ENCODE data around the gene DNAJC8.

The DNAJC8 gene

GRCh38 chr1:28176492-28177470, 56.0 kb downstream of the DNAJC8 start, which contains the start of gene PTAFR:
TSS of gene PTAFR (minus strand) at chr1:28176690. CDS start at chr1:28151021, 25,669 bp downstream.
- H3K27me3 Mint-ChIP-seq: peaks cover 30% of the 10 kb centered on the region
- H3K27ac Mint-ChIP-seq: no peak within 1 kb of the TSS
- H3K4me1 Mint-ChIP-seq (ENCODE audit: low read depth): peaks cover 23% of the 10 kb centered on the region
- no peak for DNase-seq
- H3K9me3 Mint-ChIP-seq: no peaks in the 10 kb centered on the region
- H3K4me3 Mint-ChIP-seq: no peak within 1 kb of the TSS
- peaks cover 2% of the 10 kb centered on the region for H3K36me3 Mint-ChIP-seq (ENCODE audit: low read depth)

- Mint-ChIP-seq H3K4me1 (ENCODE audit: low read depth) (peaks cover 24% of the 10 kb centered on the region), H3K27me3 (peaks cover 33% of the 10 kb centered on the region), H3K36me3 (ENCODE audit: low read depth) (peaks cover 2% of the 10 kb centered on the region), H3K4me3 (no peak overlapping the region), H3K9me3 (no peaks in the 10 kb centered on the region), H3K27ac (no peak overlapping the region)
- no peak for DNase-seq
Observed at GRCh38 chr1:28175955-28176485, 56.8 kb downstream of the DNAJC8 start.

DNA sequence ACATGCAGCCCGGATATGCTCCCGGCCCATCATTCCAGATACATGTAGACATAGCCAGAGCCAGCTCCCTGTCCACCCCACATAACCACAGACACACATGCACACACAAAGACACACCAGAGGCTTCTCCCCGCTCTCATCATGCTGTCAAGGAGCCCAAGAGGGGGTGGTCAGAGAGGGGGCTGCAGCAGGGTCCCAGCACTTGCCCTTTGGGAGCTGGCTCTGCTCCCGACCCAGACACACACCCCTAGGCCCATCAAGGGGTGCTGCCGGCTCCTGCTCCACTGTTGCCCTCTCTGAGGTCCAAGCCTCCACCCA, 58.9 kb downstream of the DNAJC8 start:
- no peak for DNase-seq
- H3K9me3 Mint-ChIP-seq: no peaks in the 10 kb centered on the region
- H3K4me3 Mint-ChIP-seq: no peak overlapping the region
- no peaks in the 10 kb centered on the region for H3K36me3 Mint-ChIP-seq (ENCODE audit: low read depth)
- peaks cover 33% of the 10 kb centered on the region for H3K27me3 Mint-ChIP-seq
- no peak overlapping the region for H3K27ac Mint-ChIP-seq
- H3K4me1 Mint-ChIP-seq (ENCODE audit: low read depth): peaks cover 35% of the 10 kb centered on the region

- Mint-ChIP-seq H3K4me1 (ENCODE audit: low read depth) (peaks cover 40% of the 10 kb centered on the region), H3K9me3 (no peaks in the 10 kb centered on the region), H3K27ac (no peak overlapping the region), H3K27me3 (peaks cover 33% of the 10 kb centered on the region), H3K4me3 (no peak overlapping the region), H3K36me3 (ENCODE audit: low read depth) (no peaks in the 10 kb centered on the region)
- no peak for DNase-seq
Observed at GRCh38 chr1:28173151-28173979, 59.5 kb downstream of the DNAJC8 start.

DNA sequence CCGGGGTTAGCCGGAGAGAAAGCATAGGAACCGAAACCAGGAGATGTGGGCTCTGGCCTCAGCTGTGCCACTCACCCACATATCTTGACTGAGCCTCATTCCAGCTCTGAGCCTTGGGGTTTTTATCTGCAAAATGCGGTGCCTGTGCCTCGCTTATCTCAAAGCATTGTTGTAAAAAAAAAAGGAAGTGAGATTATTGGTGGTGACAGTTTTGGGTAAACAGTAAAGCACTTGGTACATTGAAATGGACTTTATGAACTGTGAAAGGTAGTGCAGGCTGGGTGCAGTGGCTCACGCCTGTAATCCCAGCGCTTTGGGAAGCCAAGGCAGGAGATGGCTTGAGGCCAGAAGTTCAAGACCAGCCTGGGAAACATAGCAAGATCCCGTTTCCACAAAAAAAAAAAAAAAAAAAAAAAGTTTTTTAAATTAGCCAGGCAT, 60.1 kb downstream of the DNAJC8 start:
- no peaks in the 10 kb centered on the region for H3K36me3 Mint-ChIP-seq (ENCODE audit: low read depth)
- no peak overlapping the region for H3K27ac Mint-ChIP-seq
- no peak for DNase-seq
- H3K4me3 Mint-ChIP-seq: peak overlapping the region; percentile 9
- no peaks in the 10 kb centered on the region for H3K9me3 Mint-ChIP-seq
- peaks cover 35% of the 10 kb centered on the region for H3K27me3 Mint-ChIP-seq
- peaks cover 44% of the 10 kb centered on the region for H3K4me1 Mint-ChIP-seq (ENCODE audit: low read depth)

GRCh38 chr1:28171246-28171645, 61.6 kb downstream of the DNAJC8 start:
- Mint-ChIP-seq H3K4me3 (no peak overlapping the region), H3K27me3 (peaks cover 38% of the 10 kb centered on the region), H3K27ac (no peak overlapping the region), H3K36me3 (ENCODE audit: low read depth) (no peaks in the 10 kb centered on the region), H3K4me1 (ENCODE audit: low read depth) (peaks cover 49% of the 10 kb centered on the region), H3K9me3 (no peaks in the 10 kb centered on the region)
- no peak for DNase-seq

DNA sequence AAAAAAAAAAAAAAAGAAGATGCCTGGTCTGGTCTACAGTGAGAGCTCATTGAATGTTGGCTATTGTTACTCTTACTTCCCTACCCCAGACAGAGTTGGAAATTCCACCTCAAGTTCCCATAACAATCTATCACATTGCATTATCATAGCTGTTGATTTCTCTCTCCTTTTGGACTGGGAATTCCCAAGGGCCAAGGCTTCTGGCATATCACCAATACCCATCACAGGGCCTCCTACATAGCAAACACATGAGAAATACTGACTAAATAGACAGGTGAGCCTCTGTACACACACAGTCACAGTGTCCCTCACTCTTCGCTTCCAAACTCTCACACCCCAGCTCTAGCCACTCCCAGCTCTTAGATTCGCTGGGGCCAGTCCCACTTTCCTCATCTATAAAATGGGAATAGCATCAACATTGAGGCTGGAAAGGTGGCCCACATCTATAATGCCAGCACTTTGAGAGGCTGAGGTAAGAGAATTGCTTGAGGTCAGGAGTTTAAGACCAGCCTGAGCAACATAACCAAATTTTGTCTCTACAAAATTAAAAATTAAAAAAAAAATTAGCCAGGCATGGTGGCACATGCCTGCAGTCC, 62.7 kb downstream of the DNAJC8 start:
- H3K36me3 Mint-ChIP-seq (ENCODE audit: low read depth): no peaks in the 10 kb centered on the region
- no peak overlapping the region for H3K27ac Mint-ChIP-seq
- no peaks in the 10 kb centered on the region for H3K9me3 Mint-ChIP-seq
- no peak overlapping the region for H3K4me3 Mint-ChIP-seq
- no peak for DNase-seq
- H3K27me3 Mint-ChIP-seq: peaks cover 34% of the 10 kb centered on the region
- H3K4me1 Mint-ChIP-seq (ENCODE audit: low read depth): peaks cover 49% of the 10 kb centered on the region

DNA sequence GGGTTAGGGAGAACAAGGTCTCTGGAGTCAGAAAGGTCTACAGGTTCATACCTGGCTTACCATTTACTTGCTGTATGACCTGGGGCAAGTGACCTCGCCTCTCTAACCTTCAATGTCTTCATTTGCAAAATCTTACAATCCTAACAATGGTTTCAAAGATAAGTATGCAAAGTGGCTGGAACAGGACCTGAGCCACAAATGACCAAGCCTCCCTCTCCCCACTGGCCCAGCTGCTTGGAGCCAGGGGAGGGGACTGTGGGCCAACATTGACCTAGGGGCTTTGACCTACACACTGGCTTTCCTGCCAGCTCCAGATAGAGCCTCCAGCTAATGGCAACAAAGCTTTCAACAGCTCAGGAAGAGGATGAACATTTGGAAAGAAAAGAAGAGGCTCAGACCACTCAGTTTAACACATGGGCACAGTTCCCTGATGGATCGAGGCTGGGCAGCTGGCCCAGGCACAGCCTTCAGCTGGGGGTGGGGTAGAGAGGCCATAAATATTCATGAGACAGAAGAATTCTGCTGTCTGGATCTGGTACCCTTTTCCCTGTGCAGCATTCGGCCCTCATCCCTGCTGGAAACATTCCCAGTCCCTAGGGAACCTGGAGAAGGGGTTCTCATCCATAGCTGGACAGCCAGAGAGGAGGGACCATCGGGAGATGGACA, 69.2 kb downstream of the DNAJC8 start:
- Mint-ChIP-seq H3K9me3 (no peaks in the 10 kb centered on the region), H3K27ac (no peak overlapping the region)

DNA sequence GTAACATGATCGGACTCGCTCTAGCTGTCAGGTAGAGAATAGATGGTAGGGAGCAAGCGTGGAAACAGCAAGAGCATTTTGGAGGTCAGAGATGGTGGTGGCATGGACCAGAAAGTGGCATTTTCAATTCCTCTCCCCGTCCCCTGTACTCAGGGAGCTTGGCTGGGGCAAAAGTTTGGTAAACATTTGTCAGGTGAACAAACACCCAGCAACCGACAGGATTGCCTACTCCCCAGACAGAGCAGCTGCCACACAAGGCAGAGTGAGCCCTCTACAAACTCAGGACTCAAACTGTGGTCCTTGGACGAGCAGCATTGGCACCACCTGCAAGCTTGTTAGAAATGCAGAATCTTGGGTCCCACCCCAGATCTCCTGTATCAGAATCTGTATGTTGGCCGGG, 70.7 kb downstream of the DNAJC8 start:
- peaks cover 29% of the 10 kb centered on the region for H3K27me3 Mint-ChIP-seq
- no peaks in the 10 kb centered on the region for H3K9me3 Mint-ChIP-seq
- H3K4me1 Mint-ChIP-seq (ENCODE audit: low read depth): peaks cover 3% of the 10 kb centered on the region
- no peaks in the 10 kb centered on the region for H3K36me3 Mint-ChIP-seq (ENCODE audit: low read depth)
- H3K27ac Mint-ChIP-seq: no peak overlapping the region
- H3K4me3 Mint-ChIP-seq: no peak overlapping the region
- DNase-seq: no peak

More for the DNA sequence above, 69.2 kb downstream of the DNAJC8 start:
- no peak for DNase-seq
- Mint-ChIP-seq H3K27me3 (peaks cover 34% of the 10 kb centered on the region), H3K36me3 (ENCODE audit: low read depth) (no peaks in the 10 kb centered on the region), H3K4me3 (no peak overlapping the region), H3K4me1 (ENCODE audit: low read depth) (peaks cover 11% of the 10 kb centered on the region)

DNA sequence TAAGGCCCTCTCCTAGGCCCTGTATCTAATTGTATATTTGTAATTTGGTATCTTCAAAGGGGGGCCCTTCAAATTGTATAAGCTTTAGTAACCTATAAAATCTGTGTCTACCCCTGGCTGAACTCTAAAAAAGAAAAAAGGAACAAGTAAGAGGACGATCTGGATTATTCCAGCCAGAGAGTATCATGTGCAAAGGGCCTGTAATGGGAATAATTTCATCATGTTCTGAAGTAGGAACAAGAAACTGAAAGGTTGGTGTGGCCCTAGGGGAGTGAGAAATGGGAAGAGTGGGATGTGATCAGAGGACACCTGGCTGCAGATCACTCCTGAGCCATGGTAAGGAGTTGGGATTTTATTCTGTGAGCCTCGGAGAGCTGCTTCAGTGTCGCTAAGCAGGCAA, 71.1 kb downstream of the DNAJC8 start:
- no peaks in the 10 kb centered on the region for H3K9me3 Mint-ChIP-seq
- peaks cover 26% of the 10 kb centered on the region for H3K27me3 Mint-ChIP-seq
- no peak overlapping the region for H3K27ac Mint-ChIP-seq
- no peak for DNase-seq
- H3K4me3 Mint-ChIP-seq: no peak overlapping the region
- H3K36me3 Mint-ChIP-seq (ENCODE audit: low read depth): no peaks in the 10 kb centered on the region
- H3K4me1 Mint-ChIP-seq (ENCODE audit: low read depth): no peaks in the 10 kb centered on the region

DNA sequence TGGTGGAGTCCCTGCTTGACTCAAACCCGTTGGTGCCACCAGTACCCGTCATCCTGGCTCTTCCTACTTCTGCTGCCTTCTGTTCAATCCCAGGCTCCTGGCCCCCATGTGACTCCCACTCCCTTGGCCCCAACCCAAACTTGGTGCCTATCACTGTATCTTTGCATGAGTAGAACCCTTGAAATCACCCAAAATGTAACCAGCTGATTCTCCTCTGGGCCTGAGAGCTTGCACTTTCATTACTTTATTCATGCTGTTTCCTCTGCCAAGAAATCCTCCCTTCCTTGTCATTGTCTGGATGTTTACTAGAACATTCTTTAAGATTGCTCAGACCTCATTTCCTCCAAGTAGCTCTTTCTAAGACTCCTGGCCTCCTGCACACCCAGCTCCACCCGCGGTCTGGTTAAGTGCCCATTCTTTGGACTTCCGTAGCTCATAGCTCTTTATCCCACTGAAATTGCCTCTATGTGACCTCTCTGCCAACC, 72.0 kb downstream of the DNAJC8 start:
- Mint-ChIP-seq H3K4me1 (ENCODE audit: low read depth) (no peaks in the 10 kb centered on the region), H3K27me3 (peaks cover 22% of the 10 kb centered on the region), H3K36me3 (ENCODE audit: low read depth) (no peaks in the 10 kb centered on the region), H3K9me3 (no peaks in the 10 kb centered on the region), H3K4me3 (no peak overlapping the region), H3K27ac (no peak overlapping the region)
- no peak for DNase-seq

DNA sequence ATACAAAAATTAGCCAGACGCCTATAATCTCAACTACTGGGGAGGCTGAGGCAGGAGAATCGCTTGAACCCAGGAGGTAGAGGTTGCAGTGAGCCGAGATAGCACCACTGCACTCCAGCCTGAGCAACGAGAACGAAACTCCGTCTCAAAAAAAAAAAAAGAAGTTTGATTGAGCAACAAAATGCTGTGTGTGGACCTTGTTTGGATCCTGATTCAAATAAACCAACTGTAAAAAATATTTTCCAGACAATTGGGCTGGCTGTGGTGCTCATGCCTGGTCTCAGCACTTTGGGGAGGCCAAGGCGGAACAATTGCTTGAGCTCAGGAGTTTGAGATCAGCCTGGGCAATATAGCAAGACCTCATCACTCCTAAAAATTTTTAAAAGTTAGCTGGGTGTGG, 73.1 kb downstream of the DNAJC8 start:
- Mint-ChIP-seq H3K36me3 (ENCODE audit: low read depth) (no peaks in the 10 kb centered on the region), H3K4me1 (ENCODE audit: low read depth) (no peaks in the 10 kb centered on the region), H3K27me3 (peaks cover 22% of the 10 kb centered on the region), H3K27ac (no peak overlapping the region), H3K4me3 (no peak overlapping the region), H3K9me3 (no peaks in the 10 kb centered on the region)
- no peak for DNase-seq

- H3K4me1 Mint-ChIP-seq (ENCODE audit: low read depth): no peaks in the 10 kb centered on the region
- H3K27ac Mint-ChIP-seq: no peak overlapping the region
- no peak for DNase-seq
- H3K4me3 Mint-ChIP-seq: no peak overlapping the region
- H3K9me3 Mint-ChIP-seq: no peaks in the 10 kb centered on the region
- H3K36me3 Mint-ChIP-seq (ENCODE audit: low read depth): no peaks in the 10 kb centered on the region
- H3K27me3 Mint-ChIP-seq: peaks cover 22% of the 10 kb centered on the region
Observed at GRCh38 chr1:28159243-28159642, 73.6 kb downstream of the DNAJC8 start.

DNA sequence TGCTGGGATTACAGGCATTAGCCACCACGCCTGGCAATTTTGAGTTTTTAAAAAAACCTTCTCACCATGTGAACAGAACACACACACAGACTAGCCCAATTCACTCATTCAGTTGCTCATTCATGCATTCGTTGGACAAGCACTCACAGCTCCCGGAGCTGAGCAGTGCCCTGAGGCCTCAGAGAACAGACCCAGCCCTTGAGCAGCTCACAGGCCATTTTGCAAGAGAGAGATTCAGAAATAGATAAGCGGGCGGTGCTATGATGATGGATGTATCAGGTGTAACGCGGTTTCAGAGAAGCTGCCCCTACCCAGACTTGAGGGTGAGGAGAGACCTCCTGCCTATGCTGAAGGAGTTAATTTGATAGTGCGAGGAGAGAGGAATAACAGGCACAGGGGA, 74.9 kb downstream of the DNAJC8 start:
- no peak for DNase-seq
- no peaks in the 10 kb centered on the region for H3K4me1 Mint-ChIP-seq (ENCODE audit: low read depth)
- H3K9me3 Mint-ChIP-seq: no peaks in the 10 kb centered on the region
- H3K27me3 Mint-ChIP-seq: peaks cover 12% of the 10 kb centered on the region
- H3K4me3 Mint-ChIP-seq: no peak overlapping the region
- H3K27ac Mint-ChIP-seq: no peak overlapping the region
- no peaks in the 10 kb centered on the region for H3K36me3 Mint-ChIP-seq (ENCODE audit: low read depth)
